ENCODE data around the gene SPINT2. TPM values are rescaled to one million over a fixed set of nuclear protein-coding genes. Genes with fewer than 3 reads are reported as not detected.
A peak's percentile ranks its signal among the peaks of the same experiment; 100 is the strongest.

SPINT2 gene
- total RNA-seq, 4 donors from 2014 or later, result 158 to 1,321 (median 873) TPM

DNA sequence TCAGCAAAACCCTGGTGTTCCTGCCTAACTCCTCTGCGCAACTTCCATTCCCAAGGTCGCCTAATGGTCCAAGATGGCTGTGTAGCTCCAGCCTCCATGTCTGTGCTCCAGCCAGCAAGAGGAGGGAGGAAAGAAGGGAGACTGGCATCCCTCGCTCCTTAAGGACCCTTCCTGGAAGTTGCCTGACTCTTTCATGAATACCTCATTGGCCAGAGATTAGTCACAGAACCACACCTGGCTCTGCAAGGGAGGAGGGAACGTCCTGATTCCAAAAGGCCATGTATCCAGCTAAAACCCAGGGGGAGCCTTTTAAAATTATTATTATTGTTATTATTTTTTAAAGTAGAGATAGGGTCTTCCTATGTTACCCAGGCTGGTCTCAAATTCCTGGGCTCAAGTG lies 60.1 kb downstream of the SPINT2 start:
- Histone ChIP-seq H3K36me3 (peaks cover 0 to 34% (median 3%) of the 10 kb centered on the region in 3 donors), H3K27ac (no peak overlapping the region), H3K9me3 (no peaks in the 10 kb centered on the region), H3K4me3 (no peak overlapping the region), H3K4me1 (peaks cover 0 to 17% (median 3%) of the 10 kb centered on the region in 4 donors), H3K27me3 (no peaks in the 10 kb centered on the region)
- no peak for TF ChIP-seq POLR2A (IDR thresholded peaks at IDR 0.05)
- TF ChIP-seq, protein P1, sequence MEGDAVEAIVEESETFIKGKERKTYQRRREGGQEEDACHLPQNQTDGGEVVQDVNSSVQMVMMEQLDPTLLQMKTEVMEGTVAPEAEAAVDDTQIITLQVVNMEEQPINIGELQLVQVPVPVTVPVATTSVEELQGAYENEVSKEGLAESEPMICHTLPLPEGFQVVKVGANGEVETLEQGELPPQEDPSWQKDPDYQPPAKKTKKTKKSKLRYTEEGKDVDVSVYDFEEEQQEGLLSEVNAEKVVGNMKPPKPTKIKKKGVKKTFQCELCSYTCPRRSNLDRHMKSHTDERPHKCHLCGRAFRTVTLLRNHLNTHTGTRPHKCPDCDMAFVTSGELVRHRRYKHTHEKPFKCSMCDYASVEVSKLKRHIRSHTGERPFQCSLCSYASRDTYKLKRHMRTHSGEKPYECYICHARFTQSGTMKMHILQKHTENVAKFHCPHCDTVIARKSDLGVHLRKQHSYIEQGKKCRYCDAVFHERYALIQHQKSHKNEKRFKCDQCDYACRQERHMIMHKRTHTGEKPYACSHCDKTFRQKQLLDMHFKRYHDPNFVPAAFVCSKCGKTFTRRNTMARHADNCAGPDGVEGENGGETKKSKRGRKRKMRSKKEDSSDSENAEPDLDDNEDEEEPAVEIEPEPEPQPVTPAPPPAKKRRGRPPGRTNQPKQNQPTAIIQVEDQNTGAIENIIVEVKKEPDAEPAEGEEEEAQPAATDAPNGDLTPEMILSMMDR (IDR thresholded peaks at IDR 0.05), result no peak
- DNase-seq, result no peak

DNA sequence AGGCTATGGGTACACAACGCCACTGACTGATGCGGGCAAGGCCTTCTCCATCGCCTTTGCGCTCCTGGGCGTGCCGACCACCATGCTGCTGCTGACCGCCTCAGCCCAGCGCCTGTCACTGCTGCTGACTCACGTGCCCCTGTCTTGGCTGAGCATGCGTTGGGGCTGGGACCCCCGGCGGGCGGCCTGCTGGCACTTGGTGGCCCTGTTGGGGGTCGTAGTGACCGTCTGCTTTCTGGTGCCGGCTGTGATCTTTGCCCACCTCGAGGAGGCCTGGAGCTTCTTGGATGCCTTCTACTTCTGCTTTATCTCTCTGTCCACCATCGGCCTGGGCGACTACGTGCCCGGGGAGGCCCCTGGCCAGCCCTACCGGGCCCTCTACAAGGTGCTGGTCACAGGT lies 62.2 kb downstream of the SPINT2 start:
- Histone ChIP-seq H3K27me3 (no peaks in the 10 kb centered on the region), H3K4me1 (peaks cover 0 to 8% (median 0%) of the 10 kb centered on the region in 4 donors), H3K4me3 (no peak overlapping the region), H3K36me3 (peaks cover 0 to 34% (median 3%) of the 10 kb centered on the region in 3 donors), H3K27ac (no peak overlapping the region), H3K9me3 (no peaks in the 10 kb centered on the region)
- TF ChIP-seq POLR2A (IDR thresholded peaks at IDR 0.05), result no peak
- no peak for DNase-seq

DNA sequence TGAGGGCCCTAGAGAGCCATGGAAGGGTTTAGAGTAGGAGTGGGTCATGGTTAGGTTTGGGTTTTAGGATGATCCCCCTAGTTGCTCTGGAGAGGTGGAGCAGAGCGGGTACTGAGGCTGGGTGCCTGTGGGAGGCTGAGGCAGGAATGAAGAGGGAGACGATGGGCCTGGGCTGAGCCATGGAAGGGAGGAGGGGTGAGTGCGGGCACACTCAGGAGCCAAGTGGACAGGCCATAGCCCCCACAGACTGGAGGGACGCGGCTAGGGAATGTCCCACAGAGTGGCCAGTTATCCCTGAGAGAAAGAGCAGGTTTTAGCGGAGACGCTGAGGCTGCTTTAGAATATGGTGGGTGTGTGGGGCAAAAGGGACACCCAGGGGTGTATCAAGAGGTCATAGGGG lies 65.3 kb downstream of the SPINT2 start:
- Histone ChIP-seq H3K27me3 (no peaks in the 10 kb centered on the region), H3K27ac (no peak overlapping the region), H3K36me3 (peaks cover 0 to 29% (median 3%) of the 10 kb centered on the region in 3 donors), H3K4me3 (no peak overlapping the region), H3K4me1 (no peaks in the 10 kb centered on the region), H3K9me3 (no peaks in the 10 kb centered on the region)
- TF ChIP-seq, protein P1 (IDR thresholded peaks at IDR 0.05), result no peak
- TF ChIP-seq POLR2A (IDR thresholded peaks at IDR 0.05), result no peak
- DNase-seq, result no peak

DNA sequence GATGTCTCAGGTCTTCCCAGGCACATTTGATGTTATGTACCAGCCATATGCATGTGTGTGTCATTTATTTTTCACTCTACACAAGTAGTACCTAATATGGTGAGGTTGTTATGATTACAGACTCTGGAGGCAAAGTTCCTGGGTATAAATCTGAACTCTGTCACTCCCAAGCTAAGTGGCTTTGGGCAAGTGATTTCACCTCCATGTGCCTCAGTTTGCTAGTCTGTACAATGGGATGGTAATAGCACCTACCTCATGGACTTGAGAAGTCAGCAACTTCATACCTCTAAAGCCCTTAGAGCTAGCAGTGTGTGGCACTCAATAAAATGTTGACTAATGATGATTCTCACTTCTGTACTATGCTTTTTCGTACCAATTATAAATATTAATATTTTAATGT lies 67.4 kb downstream of the SPINT2 start:
- no peak for DNase-seq
- peaks cover 0 to 3% (median 0%) of the 10 kb centered on the region in 4 donors for H3K4me1 ChIP-seq
- no peak for TF ChIP-seq POLR2A (IDR thresholded peaks at IDR 0.05)
- TF ChIP-seq, protein P1 (IDR thresholded peaks at IDR 0.05), result no peak
- H3K27ac ChIP-seq, result no peak overlapping the region
- peaks cover 0 to 17% (median 3%) of the 10 kb centered on the region in 3 donors for H3K36me3 ChIP-seq
- no peaks in the 10 kb centered on the region for H3K9me3 ChIP-seq
- H3K4me3 ChIP-seq, result no peak overlapping the region
- H3K27me3 ChIP-seq, result no peaks in the 10 kb centered on the region

DNA sequence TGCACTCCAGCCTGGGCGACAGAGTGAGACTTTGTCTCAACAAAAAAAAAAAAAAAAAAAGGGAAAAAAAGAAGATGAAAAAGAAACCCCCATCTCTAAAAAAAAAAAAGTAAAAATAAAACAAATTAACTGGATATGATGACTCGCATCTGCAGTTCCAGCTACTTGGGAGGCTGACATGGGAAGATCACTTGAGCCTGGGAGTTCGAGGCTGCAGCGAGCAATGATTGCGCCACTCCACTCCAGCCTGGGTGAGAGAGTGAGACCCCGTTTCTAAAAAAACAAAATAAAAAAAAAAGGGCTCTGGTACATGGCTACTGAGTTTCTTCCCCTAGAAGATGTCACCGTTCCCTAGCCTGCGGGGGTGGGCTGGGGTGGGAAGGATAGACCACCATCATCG lies 68.9 kb downstream of the SPINT2 start:
- peaks cover 0 to 11% (median 5%) of the 10 kb centered on the region in 4 donors for H3K4me1 ChIP-seq
- no peak for TF ChIP-seq POLR2A (IDR thresholded peaks at IDR 0.05)
- TF ChIP-seq, protein P1 (IDR thresholded peaks at IDR 0.05), result no peak
- H3K4me3 ChIP-seq, result no peak overlapping the region
- no peaks in the 10 kb centered on the region for H3K27me3 ChIP-seq
- no peak overlapping the region for H3K27ac ChIP-seq
- H3K9me3 ChIP-seq, result no peaks in the 10 kb centered on the region
- no peak for DNase-seq
- peaks cover 0 to 3% (median 0%) of the 10 kb centered on the region in 3 donors for H3K36me3 ChIP-seq

DNA sequence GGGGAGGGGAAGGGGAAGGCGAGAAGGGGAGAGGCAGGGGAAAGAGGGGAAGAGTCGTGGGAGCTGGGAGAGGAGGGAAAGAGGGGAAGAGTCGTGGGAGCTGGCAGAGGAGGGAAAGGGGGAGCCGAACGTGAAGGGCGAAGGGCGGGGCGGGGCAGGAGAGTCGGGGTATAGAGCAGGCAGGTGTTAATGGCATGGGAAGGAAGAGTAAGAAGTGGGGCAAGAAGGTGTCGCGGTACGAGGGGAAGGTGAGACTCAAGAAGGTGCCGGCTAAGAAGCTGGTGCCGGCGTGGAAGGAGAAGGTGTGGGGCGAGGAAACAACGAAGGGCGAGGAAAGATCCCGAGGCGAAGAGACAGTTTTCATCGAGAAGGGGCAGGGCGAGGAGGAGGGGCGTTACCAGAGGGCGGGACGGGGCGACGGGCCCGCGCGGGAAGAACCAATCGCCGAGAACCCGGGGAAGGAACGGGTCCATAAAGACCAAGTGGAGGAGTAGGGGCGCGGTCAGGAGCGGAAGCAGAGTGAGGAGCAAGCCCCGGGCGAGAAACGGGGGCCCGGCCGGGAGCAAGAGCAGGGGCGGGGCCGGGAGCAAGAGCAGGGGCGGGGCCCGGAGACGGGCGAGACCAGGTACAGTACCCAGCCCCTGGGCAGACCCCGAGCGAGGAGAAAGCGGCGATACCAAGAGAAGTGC lies 71.7 kb downstream of the SPINT2 start:
- no peaks in the 10 kb centered on the region for H3K36me3 ChIP-seq
- DNase-seq, result peak; percentile 94 to 99 (median 97)
- peaks cover 0 to 16% (median 5%) of the 10 kb centered on the region in 4 donors for H3K4me1 ChIP-seq
- H3K27me3 ChIP-seq, result no peaks in the 10 kb centered on the region
- peak overlapping the region; percentile 59 to 77 (median 72) for H3K4me3 ChIP-seq
- TF ChIP-seq POLR2A (IDR thresholded peaks at IDR 0.05), result peak; percentile 61 to 74
- TF ChIP-seq, protein P1 (IDR thresholded peaks at IDR 0.05), result no peak
- no peaks in the 10 kb centered on the region for H3K9me3 ChIP-seq
- peak overlapping the region; percentile 94 to 99 (median 96) for H3K27ac ChIP-seq

All from Peyer's patch (tissue), 4 donors.